K562 (cell line): ENCODE results near the gene MROH8. TPM values are rescaled to one million over a fixed set of nuclear protein-coding genes. Genes with fewer than 3 reads are reported as not detected.
A peak's percentile ranks its signal among the peaks of the same experiment; 100 is the strongest.

Experiments
- LCOR ChIP-seq: sonication (generic); formaldehyde crosslinking; IDR thresholded peaks from 2 replicates; pipeline ENCODE4 v1.8.0; 2022; ENCODE audit warnings: mild to moderate bottlenecking, missing genetic modification reagents
- MGA ChIP-seq: fragments of 450-650 bp; IDR thresholded peaks from 2 replicates; pipeline ENCODE4 v1.6.1; 2016; ENCODE audit warnings: mild to moderate bottlenecking, moderate library complexity
- POLR2H ChIP-seq: IDR thresholded peaks from 2 replicates; pipeline ENCODE4 v1.6.1; 2016; ENCODE audit warnings: missing genetic modification characterization, low read depth, mild to moderate bottlenecking, control low read depth, missing compliant biosample characterization, moderate library complexity
- TAF9B ChIP-seq: fragments of 450-650 bp; IDR thresholded peaks from 2 replicates; pipeline ENCODE4 v1.6.1; 2018; ENCODE audit warnings: mild to moderate bottlenecking; ENCODE audit not compliant: partially characterized antibody
- ZNF592 ChIP-seq: fragments of 450-650 bp; IDR thresholded peaks from 2 replicates; pipeline ENCODE4 v1.6.1; 2017; ENCODE audit warnings: antibody characterized with exemption, mild to moderate bottlenecking
- polyA plus RNA-seq, 8 experiments: library from polyadenylated mRNA; depleted of rRNA in 4 of 8; stranded (reverse) in 5 of 8; unstranded in 3 of 8; fragments of >200 nt; fragmentation: Nextera tagmentation in 2 of 8; fragmentation: Illumina TruSeq in 1 of 8; extraction: Ambion mirVana in 2 of 8; extraction: Trizol in 1 of 8; gene quantifications; 2 replicates each; pipeline versions ENCODE4 v1.2.1 to v1.2.3, GENCODE V29; 2011 to 2014; ENCODE audit warnings: inconsistent platforms in 1 of 8, missing spikeins in 1 of 8
- total RNA-seq, 7 experiments: library from RNA; depleted of rRNA in 6 of 7; stranded (reverse); fragments of >200 nt in 6 of 7; fragmentation: Illumina TruSeq in 2 of 7; extraction: Trizol in 2 of 7; gene quantifications; 2 replicates each; pipeline versions ENCODE4 v1.2.1 to v1.2.3, GENCODE V29; 2011 to 2021; ENCODE audit warnings: low replicate concordance in 1 of 7

The MROH8 gene
- total and polyA plus RNA-seq, 9 of the 15 experiments (the other 6 are each of a cell fraction or from before 2014, with no cell fraction given) = 0.21 to 1.5 (median 0.78) TPM

- TF ChIP-seq MGA (peak; percentile 39), TAF9B (no peak), LCOR (CRISPR knock-in tag) (no peak), ZNF592 (peak; percentile 77; the same call in 1 of the 2 replicates), POLR2H (0 out of 2 replicates have a peak, but pooled peaks have one; percentile 16)
These were observed 82.8 kb downstream of the MROH8 start (continued) for GRCh38 chr20:37096415-37097041.
